ENCODE data around the gene CC2D2A. TPM values are rescaled to one million over a fixed set of nuclear protein-coding genes. Genes with fewer than 3 reads are reported as not detected.

CC2D2A gene
- total and polyA plus RNA-seq, 10 of the 15 experiments (the other 5 are each of a cell fraction or from before 2014, with no cell fraction given): 0.04 to 1.1 (median 0.26) TPM

- RAD21 ChIA-PET (ENCODE audit: unreplicated experiment): interaction anchor here (0.7 to 1.2 kb wide), 2 partner anchors 63 to 728 kb away, joined by 3 to 4 read pairs; no protein-coding TSS in a partner anchor
- POLR2A ChIA-PET: no interaction called here
- H2AFZ ChIP-seq (ENCODE audit: control insufficient read depth, low read depth, low read length): no peak overlapping the region
- H3K4me1 ChIP-seq (ENCODE audit: control insufficient read depth, insufficient read depth, low read length): no peaks in the 10 kb centered on the region
- H3K9ac ChIP-seq (ENCODE audit: control insufficient read depth, insufficient read depth, low read length): no peak overlapping the region
- H3K27me3 ChIP-seq (replicated peaks in 1 of 2; ENCODE audit: control insufficient read depth in 2 of 2, insufficient read depth in 2 of 2, low read length in 1 of 2): no peaks in the 10 kb centered on the region
- ATAC-seq (no peak), FAIRE-seq (no peak), DNase-seq (ENCODE audit: low read depth, low spot score) (no peak)
- intact Hi-C loops (cut with micrococcal nuclease; ENCODE audit: unreplicated experiment): loop anchor here (5.0 kb wide), 1 partner anchor 1802 kb away; no protein-coding TSS in a partner anchor
- no peaks in the 10 kb centered on the region for H3K9me3 ChIP-seq (replicated peaks; ENCODE audit: control insufficient read depth, insufficient read depth, low read length)
- CTCF ChIA-PET: interaction anchor here (0.7 to 5.7 kb wide), 5 partner anchors 9 to 227 kb away, joined by 3 to 50 read pairs (median 4); no protein-coding TSS in a partner anchor
- H3K27ac ChIP-seq (ENCODE audit: control insufficient read depth, insufficient read depth): no peak overlapping the region
- no peak overlapping the region for H3K4me3 ChIP-seq
- BruUV-seq (replicated peaks): no TSS peak
- SMC1A ChIA-PET (ENCODE audit: uncharacterized antibody, unreplicated experiment): interaction anchor here (1.0 to 1.2 kb wide), 2 partner anchors 47 to 221 kb away, joined by 3 read pairs; no protein-coding TSS in a partner anchor
- H3K79me2 ChIP-seq (ENCODE audit: control insufficient read depth, insufficient read depth, low read length): no peaks in the 10 kb centered on the region
- no peak overlapping the region for H3K4me2 ChIP-seq (ENCODE audit: control insufficient read depth, insufficient read depth)
- no peaks in the 10 kb centered on the region for H4K20me1 ChIP-seq (ENCODE audit: control insufficient read depth, insufficient read depth)
- in situ Hi-C loops (cut with MboI): loop anchor here (5.0 to 10.0 kb wide), 2 partner anchors 227 to 1805 kb away; no protein-coding TSS in a partner anchor
- no peaks in the 10 kb centered on the region for H3K36me3 ChIP-seq (ENCODE audit: control insufficient read depth in 2 of 2, insufficient read depth in 2 of 2, low read length in 1 of 2)
- TF ChIP-seq HSF1 (IDR thresholded peaks at IDR 0.05; ENCODE audit: low read depth, low read length) (no peak), NFYB (IDR thresholded peaks at IDR 0.05; ENCODE audit: insufficient read depth, low read depth, low read length) (no peak), CBX5 (IDR thresholded peaks at IDR 0.05; ENCODE audit: low read depth) (no peak), TCF3 (IDR thresholded peaks at IDR 0.05; ENCODE audit: borderline replicate concordance, insufficient read depth, low read depth, low read length) (no peak), BRCA1 (IDR thresholded peaks at IDR 0.05; ENCODE audit: low read depth, low read length) (no peak), EP300 (IDR thresholded peaks at IDR 0.05; ENCODE audit: borderline replicate concordance in 1 of 2, control insufficient read depth in 1 of 2, low read depth in 2 of 2, low read length in 2 of 2) (no peak), RFX5 (IDR thresholded peaks at IDR 0.05; ENCODE audit: low read depth, low read length) (no peak), IRF3 (IDR thresholded peaks at IDR 0.05) (no peak), CBFB (IDR thresholded peaks at IDR 0.05; ENCODE audit: low read depth) (no peak), ATF3 (IDR thresholded peaks at IDR 0.05; ENCODE audit: borderline replicate concordance, extremely low read depth, low read depth, low read length) (no peak)
Measured at GRCh38 chr4:15459706-15460105, 10.0 kb upstream of the CC2D2A start.

All from GM12878 (cell line).